Neuron (in vitro differentiated cells): ENCODE results near the gene LHFPL6.

Experiments
- H2AFZ ChIP-seq: one replicate; pipeline ENCODE4 v1.6.1; 2013; ENCODE audit warnings: low read depth, mild to moderate bottlenecking, inconsistent platforms, low read length, moderate library complexity
- H3K27me3 ChIP-seq: one replicate; pipeline ENCODE4 v1.6.1; 2013; ENCODE audit warnings: low read length; ENCODE audit not compliant: insufficient read depth
- H3K36me3 ChIP-seq: one replicate; pipeline ENCODE4 v1.6.1; 2013; ENCODE audit warnings: low read length; ENCODE audit not compliant: insufficient read depth
- H3K4me1 ChIP-seq: one replicate; pipeline ENCODE4 v1.6.1; 2013; ENCODE audit warnings: low read length; ENCODE audit not compliant: insufficient read depth
- H3K4me3 ChIP-seq: 2 replicates; pipeline ENCODE4 v1.5.1; 2013; ENCODE audit warnings: mild to moderate bottlenecking, low read length, moderate library complexity
- H3K9me3 ChIP-seq: one replicate; pipeline ENCODE4 v1.6.1; 2013; ENCODE audit warnings: low read length

Gene LHFPL6

DNA sequence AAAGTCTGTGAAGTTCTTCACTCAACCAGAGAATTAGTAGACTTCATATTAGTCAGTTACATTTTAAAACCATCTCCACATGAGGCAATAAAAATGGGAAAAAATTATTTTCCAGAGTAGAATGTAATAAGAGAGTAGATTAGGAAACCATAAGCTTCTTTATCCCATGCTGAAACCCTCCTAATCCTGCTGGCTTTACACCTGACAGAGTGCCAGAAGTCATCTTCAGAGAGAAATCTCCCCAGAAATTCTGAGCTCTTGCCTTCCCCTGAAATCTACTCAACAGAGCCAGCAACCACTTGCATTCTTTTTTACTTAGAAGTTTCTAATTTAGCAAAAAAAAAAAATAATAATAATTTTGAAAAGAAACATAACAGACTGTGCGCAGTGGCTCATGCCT, 284.8 kb downstream of the LHFPL6 start:
- H3K9me3 ChIP-seq, result no peaks in the 10 kb centered on the region
- H3K36me3 ChIP-seq, result no peaks in the 10 kb centered on the region
- H3K4me3 ChIP-seq, result no peak overlapping the region
- no peak overlapping the region for H2AFZ ChIP-seq
- peaks cover 13% of the 10 kb centered on the region for H3K4me1 ChIP-seq
- H3K27me3 ChIP-seq, result no peaks in the 10 kb centered on the region

DNA sequence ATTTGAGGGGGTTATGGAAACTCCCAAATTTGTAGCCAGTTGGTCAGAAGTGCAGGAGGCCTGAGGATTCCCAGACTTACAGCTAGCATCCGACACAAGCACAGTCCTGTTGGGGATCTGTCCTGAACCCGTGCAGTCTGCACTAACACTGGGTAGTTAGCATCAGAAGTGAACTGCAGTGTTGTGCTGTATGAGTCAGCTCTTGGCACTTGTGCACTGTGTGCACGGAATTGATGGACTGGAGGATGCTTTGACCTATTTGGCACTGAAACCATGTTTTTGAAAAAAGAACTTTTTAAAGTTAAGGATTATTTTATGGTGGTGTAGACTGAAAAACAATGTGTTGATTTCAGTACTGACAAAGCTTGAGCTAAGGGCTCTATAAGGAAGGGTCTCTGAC, 285.7 kb downstream of the LHFPL6 start:
- H3K4me3 ChIP-seq, result no peak overlapping the region

DNA sequence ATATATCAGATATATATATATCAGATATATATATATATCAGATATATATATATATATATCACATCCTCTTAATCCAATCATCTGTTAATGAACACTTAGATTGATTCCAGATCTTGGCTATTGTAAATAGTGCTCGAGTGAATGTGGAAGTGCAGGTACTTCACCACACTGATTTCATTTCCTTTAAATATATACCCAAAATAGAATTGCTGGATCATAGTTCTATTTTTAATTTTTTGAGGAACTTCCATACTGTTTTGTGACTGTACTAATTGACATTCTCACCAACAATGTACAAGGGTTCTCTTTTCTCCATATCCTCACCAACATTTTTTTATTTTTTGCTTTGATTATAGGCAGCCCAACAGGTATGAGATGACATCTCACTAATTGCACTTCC, 287.2 kb downstream of the LHFPL6 start:
- no peak overlapping the region for H3K4me3 ChIP-seq
- no peaks in the 10 kb centered on the region for H3K9me3 ChIP-seq
- H3K27me3 ChIP-seq, result no peaks in the 10 kb centered on the region
- H3K36me3 ChIP-seq, result no peaks in the 10 kb centered on the region
- no peaks in the 10 kb centered on the region for H3K4me1 ChIP-seq
- no peak overlapping the region for H2AFZ ChIP-seq

More for the DNA sequence above, 285.7 kb downstream of the LHFPL6 start:
- Histone ChIP-seq H2AFZ (no peak overlapping the region), H3K36me3 (no peaks in the 10 kb centered on the region), H3K27me3 (no peaks in the 10 kb centered on the region), H3K4me1 (peaks cover 4% of the 10 kb centered on the region), H3K9me3 (no peaks in the 10 kb centered on the region)

DNA sequence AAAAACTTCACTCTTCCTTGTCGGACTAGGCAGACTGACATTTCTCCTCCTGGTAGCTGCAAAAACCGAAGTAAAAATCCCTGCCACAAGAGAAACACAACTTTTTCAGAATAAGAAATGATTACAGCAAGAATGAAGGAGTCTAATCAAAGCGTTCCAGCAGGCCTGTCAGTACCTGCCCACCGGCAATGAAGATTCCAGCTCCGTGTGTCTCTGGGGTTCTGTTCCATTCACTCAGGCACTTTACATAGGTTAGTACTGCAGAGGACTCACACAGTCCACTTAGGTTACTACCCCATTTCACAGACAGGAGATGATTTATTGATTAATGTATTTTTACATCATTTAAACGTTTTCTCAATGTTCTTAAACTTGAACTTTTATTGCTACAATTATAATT, 289.3 kb downstream of the LHFPL6 start:
- Histone ChIP-seq H3K9me3 (no peaks in the 10 kb centered on the region), H3K4me1 (no peaks in the 10 kb centered on the region), H3K4me3 (no peak overlapping the region), H3K27me3 (no peaks in the 10 kb centered on the region), H2AFZ (no peak overlapping the region), H3K36me3 (no peaks in the 10 kb centered on the region)

DNA sequence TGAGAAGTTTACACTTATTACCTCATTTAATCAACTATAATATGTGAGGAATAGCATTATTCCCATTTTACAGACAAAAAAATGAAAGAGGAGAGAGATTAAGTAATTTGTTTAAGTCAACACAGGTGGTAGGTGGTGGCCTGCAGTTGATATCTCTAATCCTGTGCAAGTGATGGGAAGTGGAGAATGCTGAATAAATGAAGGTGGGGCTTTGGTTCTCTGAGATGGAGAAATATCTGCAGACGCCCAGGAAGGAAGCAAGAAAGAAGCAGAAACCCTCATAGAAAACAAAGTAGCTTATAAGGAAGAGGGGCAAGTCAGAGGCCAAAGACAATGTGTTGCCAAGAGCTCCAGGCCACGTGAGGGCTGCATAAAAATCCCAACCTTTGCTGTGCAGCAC, 290.4 kb downstream of the LHFPL6 start:
- H3K9me3 ChIP-seq, result no peaks in the 10 kb centered on the region
- no peaks in the 10 kb centered on the region for H3K27me3 ChIP-seq
- no peaks in the 10 kb centered on the region for H3K4me1 ChIP-seq
- no peak overlapping the region for H3K4me3 ChIP-seq
- no peak overlapping the region for H2AFZ ChIP-seq
- no peaks in the 10 kb centered on the region for H3K36me3 ChIP-seq

DNA sequence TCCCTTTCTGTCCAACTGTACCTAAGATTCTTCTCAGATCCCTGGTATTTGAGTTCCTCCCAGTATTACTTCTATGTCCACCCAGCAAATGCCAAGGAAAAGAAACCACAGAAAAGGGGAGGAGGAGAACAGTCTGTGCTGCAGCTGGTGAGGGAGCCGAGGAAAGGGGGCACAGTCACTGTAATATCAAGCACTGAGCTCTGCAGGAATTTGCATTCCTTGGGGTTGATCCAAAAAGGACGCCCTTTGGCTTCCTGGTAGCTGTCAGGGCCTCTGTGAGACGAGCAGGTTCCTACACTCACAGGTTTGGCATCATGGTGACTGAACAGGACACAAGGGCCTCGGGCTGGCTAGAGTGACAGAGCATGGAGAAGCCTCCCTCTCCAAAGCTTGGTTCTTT, 291.4 kb downstream of the LHFPL6 start:
- H3K9me3 ChIP-seq, result no peaks in the 10 kb centered on the region
- no peak overlapping the region for H2AFZ ChIP-seq
- H3K4me1 ChIP-seq, result no peaks in the 10 kb centered on the region
- H3K4me3 ChIP-seq, result no peak overlapping the region
- no peaks in the 10 kb centered on the region for H3K36me3 ChIP-seq
- H3K27me3 ChIP-seq, result no peaks in the 10 kb centered on the region

DNA sequence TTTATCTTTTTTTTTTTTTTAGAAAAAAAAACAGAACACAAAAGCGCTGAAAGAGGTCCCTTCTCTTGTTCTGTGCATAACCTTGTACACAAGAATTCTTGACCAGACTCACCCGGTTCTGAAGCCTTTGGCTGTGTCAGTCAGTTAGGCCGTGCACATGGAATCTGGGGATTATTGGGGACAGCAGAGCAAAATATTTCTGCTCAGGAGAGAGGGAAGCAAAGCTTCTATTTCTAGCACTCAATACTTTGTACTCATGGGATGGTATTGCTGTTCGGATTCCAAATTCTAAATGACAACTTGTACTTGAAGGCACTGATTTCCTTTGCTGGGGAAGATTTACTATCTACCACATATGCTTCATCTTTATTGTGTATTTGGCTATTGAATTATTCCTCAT, 292.0 kb downstream of the LHFPL6 start:
- no peaks in the 10 kb centered on the region for H3K4me1 ChIP-seq
- H2AFZ ChIP-seq, result no peak overlapping the region
- no peaks in the 10 kb centered on the region for H3K36me3 ChIP-seq
- no peaks in the 10 kb centered on the region for H3K27me3 ChIP-seq
- no peaks in the 10 kb centered on the region for H3K9me3 ChIP-seq
- H3K4me3 ChIP-seq, result no peak overlapping the region

DNA sequence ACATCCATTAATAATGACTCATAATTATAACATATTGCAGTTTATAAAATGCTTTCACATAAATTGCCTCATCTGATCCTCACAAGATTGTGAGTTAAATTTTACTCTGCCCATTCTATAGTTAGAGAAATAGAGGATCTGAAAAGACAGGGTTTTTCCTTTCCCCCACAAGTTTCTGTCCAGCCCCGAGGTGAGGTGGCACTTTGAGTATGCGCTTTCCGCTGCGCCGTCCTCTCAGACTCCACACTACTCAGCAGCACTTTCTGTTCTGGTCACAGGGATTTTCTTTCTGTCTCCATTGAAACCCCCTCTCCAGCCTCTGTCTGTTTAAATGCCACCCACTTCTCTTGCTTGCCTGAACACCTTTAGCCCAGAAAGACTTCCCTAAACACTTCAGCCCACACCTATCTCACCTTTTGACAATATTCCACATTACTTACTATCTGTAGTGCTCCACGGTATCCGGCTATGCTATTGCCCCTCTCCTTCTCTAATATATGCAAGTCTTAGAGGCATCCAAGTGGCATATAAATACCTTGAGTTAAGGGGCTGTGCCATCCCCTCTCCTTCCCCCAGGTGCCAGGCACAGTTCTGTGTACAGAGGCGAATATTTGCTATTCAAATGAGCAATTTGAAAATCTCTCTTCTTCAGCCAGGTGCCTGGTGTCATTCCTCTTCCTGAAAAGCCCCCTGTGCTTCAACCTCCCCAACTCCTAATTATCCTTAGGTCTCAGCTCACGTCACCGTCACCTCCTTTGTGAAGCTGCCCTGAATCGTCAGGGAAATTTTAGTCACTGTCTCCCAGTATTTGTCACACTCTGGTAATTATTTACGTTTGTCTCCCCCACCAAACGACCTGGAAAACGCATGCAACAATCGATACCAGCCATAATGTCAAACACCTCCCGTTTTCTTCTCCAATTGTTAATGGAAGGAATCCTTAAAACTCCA, 296.1 kb downstream of the LHFPL6 start:
- Histone ChIP-seq H3K27me3 (no peaks in the 10 kb centered on the region), H2AFZ (no peak overlapping the region), H3K9me3 (no peaks in the 10 kb centered on the region), H3K36me3 (no peaks in the 10 kb centered on the region), H3K4me3 (no peak overlapping the region), H3K4me1 (no peaks in the 10 kb centered on the region)

DNA sequence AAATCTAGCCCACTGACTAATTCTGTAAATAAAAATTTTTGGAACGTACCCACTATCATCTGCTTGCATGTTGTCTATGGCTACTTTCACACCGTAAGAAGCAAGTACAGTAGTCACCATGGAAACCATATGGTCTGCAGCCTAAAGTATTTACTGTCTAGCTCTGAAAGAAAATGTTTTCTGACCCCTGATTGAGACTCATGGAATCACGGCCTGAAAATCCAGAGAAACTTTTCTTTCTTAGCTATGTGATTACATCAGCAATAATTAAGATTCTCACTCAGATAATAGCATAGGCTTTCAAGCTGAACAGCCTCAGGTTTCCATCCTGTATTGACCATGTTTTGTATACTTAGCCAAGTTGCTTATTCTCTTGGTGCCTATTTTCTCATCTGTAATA, 300.2 kb downstream of the LHFPL6 start:
- H3K36me3 ChIP-seq, result no peaks in the 10 kb centered on the region
- no peaks in the 10 kb centered on the region for H3K27me3 ChIP-seq

DNA sequence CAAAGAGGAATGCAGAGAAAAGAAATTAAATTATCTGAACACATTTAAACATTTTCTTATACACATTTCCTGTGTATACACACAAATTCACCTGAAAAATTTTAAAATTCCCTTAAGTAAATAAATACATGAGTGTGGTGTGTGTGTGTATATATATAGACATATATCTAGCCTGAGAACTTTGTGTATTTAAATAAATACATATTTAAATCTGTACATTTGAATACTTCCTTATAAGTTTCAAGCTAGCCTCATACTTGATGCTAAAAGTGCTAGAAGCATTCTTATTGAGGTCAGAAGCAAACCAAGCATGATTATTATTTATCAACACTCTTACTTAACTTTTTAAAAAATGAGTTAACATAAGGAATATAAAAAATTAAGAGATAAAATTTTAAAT, 304.0 kb downstream of the LHFPL6 start:
- Histone ChIP-seq H3K4me3 (no peak overlapping the region), H2AFZ (no peak overlapping the region), H3K9me3 (peaks cover 5% of the 10 kb centered on the region), H3K27me3 (no peaks in the 10 kb centered on the region), H3K36me3 (no peaks in the 10 kb centered on the region), H3K4me1 (no peaks in the 10 kb centered on the region)

More for the DNA sequence above, 300.2 kb downstream of the LHFPL6 start:
- no peak overlapping the region for H2AFZ ChIP-seq
- H3K4me1 ChIP-seq, result no peaks in the 10 kb centered on the region
- H3K9me3 ChIP-seq, result peaks cover 2% of the 10 kb centered on the region
- no peak overlapping the region for H3K4me3 ChIP-seq

DNA sequence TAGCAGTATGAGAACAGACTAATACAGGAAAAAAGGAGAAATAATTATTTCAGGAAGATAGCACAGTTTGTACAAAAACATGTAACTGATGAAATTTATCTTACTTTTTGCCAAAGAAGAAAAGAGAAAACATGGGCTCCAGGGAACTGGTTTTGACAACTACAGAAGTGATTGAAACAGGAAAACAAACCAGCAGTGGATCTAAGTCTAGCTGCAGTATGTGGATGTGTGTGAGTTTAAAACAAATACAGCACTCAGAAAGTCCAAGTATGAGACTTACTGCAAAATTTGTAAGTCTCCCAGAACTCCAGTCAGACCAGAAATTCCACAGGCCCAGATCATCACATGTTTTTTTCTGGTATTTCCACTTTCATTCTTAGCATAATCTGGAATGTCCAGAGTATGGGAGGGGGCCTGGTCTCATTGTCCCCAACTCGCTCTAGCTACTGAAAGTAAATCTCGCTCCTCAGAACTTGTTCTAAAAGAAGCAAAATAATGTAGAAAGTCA, 305.3 kb downstream of the LHFPL6 start:
- Histone ChIP-seq H3K9me3 (peaks cover 5% of the 10 kb centered on the region), H3K4me3 (no peak overlapping the region), H3K36me3 (no peaks in the 10 kb centered on the region), H2AFZ (no peak overlapping the region), H3K27me3 (no peaks in the 10 kb centered on the region), H3K4me1 (no peaks in the 10 kb centered on the region)

DNA sequence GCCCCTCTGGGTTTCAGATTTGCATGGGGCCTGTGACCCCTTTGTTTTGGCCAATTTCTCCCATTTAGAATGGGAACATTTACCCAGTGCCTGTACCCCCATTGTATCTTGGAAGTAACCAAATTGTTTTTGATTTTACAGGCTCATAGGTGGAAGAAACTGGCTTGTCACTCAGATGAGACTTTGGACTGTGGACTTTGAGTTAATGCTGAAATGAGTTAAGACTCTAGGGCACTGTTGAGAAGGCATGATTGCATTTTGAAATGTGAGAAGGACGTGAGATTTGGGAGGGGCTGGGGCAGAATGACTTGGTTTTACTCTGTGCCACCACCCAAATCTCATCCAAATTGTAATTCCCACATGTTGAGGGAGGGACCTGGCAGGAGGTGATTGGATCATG, 306.0 kb downstream of the LHFPL6 start:
- Histone ChIP-seq H3K27me3 (no peaks in the 10 kb centered on the region), H3K4me1 (no peaks in the 10 kb centered on the region)

DNA sequence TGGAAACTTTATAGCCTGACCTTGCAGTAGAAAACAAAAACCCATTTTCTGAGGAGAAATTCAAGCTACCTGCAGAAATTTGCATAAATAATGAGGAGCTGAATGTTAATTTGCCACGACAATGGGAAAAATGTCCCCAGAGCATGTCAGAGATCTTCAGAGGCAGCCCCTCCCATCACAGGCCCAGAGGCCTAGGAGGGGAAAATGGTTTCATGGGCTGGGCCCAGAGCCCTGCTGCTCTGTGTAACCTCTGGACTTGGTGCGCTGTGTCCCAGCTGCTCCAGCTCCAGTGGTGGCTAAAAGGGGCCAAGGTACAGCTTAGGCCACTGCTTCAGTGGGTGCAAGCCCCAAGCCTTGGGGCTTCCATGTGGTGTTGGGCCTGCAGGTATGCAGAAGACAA, 306.8 kb downstream of the LHFPL6 start:
- H3K36me3 ChIP-seq, result no peaks in the 10 kb centered on the region
- H3K4me3 ChIP-seq, result no peak overlapping the region
- no peaks in the 10 kb centered on the region for H3K27me3 ChIP-seq
- H3K4me1 ChIP-seq, result no peaks in the 10 kb centered on the region
- peaks cover 5% of the 10 kb centered on the region for H3K9me3 ChIP-seq
- H2AFZ ChIP-seq, result no peak overlapping the region

More for the DNA sequence above, 306.0 kb downstream of the LHFPL6 start:
- H3K36me3 ChIP-seq, result no peaks in the 10 kb centered on the region
- no peak overlapping the region for H2AFZ ChIP-seq
- no peak overlapping the region for H3K4me3 ChIP-seq
- H3K9me3 ChIP-seq, result peaks cover 5% of the 10 kb centered on the region
